ENCODE results near the gene AMZ2.
"Not testable (repeated sequence)": the region's sequence is repeated elsewhere in the genome, so short reads cannot be mapped to it uniquely, and the experiment has no call there.

AMZ2 gene

DNA sequence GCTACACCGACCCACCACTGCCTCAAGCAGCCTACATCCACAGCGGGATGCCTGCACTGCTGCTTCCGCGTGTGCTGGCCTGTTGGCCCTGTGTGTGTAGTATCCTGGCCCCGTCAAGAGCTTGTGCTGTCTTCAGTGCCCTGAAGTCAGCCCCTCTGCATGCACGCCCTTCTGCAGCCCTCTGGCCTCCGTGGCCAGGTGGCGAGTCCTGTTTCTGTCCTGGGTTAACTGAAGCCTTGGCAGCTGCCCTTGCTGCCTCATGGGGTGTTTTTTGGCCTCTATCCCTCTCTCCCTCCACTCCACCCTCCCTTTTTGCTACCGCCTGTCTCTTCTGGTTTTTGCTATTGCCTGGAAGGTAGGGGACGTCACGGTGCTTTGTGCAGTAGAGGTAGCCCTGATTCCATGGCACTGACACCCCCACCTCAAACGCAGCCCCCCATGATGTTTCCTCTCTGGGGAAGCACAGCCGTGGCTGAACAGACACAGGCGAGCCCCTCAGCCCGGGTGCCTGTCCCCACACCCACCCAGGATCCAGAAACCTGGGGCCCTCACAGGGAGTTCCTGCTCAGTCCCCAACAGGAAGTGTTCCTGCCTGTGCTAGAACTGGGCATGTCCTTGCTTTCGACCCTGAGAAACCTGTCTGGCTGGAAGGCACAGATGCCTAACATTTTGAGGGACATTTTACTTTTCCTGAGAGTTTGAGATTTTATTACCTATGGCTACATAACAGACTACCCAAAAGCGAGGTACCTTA lies 18.8 kb upstream of the AMZ2 start:
- no peaks in the 10 kb centered on the region for H3K36me3 ChIP-seq (replicated peaks)
- no peaks in the 10 kb centered on the region for H3K27me3 ChIP-seq (replicated peaks)
- H3K4me3 ChIP-seq (ENCODE audit: low read depth, low read length) = no peak overlapping the region
- TF ChIP-seq, protein P1, sequence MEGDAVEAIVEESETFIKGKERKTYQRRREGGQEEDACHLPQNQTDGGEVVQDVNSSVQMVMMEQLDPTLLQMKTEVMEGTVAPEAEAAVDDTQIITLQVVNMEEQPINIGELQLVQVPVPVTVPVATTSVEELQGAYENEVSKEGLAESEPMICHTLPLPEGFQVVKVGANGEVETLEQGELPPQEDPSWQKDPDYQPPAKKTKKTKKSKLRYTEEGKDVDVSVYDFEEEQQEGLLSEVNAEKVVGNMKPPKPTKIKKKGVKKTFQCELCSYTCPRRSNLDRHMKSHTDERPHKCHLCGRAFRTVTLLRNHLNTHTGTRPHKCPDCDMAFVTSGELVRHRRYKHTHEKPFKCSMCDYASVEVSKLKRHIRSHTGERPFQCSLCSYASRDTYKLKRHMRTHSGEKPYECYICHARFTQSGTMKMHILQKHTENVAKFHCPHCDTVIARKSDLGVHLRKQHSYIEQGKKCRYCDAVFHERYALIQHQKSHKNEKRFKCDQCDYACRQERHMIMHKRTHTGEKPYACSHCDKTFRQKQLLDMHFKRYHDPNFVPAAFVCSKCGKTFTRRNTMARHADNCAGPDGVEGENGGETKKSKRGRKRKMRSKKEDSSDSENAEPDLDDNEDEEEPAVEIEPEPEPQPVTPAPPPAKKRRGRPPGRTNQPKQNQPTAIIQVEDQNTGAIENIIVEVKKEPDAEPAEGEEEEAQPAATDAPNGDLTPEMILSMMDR (IDR thresholded peaks at IDR 0.05; ENCODE audit: low read depth, low read length, missing control alignments) = no peak
- no peak for DNase-seq
- in situ Hi-C loops (cut with HindIII; ENCODE audit: low pct_ligation_motif_present, low sequenced_read_pairs) = no loop called here
- H3K27ac ChIP-seq = no peak overlapping the region

DNA sequence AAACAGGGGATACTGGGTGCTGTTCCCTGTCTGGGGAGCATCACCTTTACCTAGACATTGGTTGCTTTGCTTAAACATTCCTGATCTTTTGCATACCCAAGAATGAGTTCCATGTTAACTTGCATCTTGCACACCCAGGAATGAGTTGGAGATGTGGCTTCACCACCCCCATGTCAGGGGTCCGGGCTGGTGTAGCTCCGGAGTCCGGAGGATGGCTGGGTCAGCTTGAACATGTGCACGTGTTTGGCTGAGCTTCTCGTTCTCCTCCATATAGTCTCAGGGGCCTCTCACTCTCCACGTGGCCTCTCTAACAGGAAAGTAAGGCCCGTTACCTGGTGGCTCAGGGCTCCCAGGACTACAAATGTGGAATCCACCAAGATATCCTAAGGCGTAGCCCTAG lies 18.2 kb upstream of the AMZ2 start:
- TF ChIP-seq, protein P1 (IDR thresholded peaks at IDR 0.05; ENCODE audit: low read depth, low read length, missing control alignments) = no peak
- H3K27ac ChIP-seq = no peak overlapping the region
- in situ Hi-C loops (cut with HindIII; ENCODE audit: low pct_ligation_motif_present, low sequenced_read_pairs) = no loop called here
- H3K4me3 ChIP-seq (ENCODE audit: low read depth, low read length) = no peak overlapping the region
- no peaks in the 10 kb centered on the region for H3K27me3 ChIP-seq (replicated peaks)
- no peaks in the 10 kb centered on the region for H3K36me3 ChIP-seq (replicated peaks)
- no peak for DNase-seq

DNA sequence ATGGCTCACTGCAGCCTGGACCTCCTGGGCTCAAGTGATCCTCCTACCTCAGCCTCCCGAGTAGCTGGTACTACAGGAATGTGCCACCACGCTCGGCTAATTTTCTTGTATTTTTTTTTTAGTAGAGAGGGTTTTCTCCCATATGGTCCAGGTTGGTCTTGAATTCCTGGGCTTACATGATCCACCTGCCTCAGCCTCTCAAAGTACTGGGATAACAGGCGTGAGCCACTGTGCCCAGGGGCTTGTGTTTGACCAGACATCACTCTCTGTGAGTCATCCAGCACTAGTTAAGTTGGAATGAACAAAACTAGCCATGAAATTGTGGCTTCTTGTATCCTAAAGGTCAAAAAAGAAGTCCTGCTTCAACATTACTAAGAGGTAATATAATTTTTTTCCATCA lies 16.7 kb upstream of the AMZ2 start:
- H3K36me3 ChIP-seq (replicated peaks); in situ Hi-C loops (cut with HindIII; ENCODE audit: low pct_ligation_motif_present, low sequenced_read_pairs); H3K27me3 ChIP-seq (replicated peaks); DNase-seq; H3K4me3 ChIP-seq (ENCODE audit: low read depth, low read length); H3K27ac ChIP-seq: not testable (repeated sequence)

DNA sequence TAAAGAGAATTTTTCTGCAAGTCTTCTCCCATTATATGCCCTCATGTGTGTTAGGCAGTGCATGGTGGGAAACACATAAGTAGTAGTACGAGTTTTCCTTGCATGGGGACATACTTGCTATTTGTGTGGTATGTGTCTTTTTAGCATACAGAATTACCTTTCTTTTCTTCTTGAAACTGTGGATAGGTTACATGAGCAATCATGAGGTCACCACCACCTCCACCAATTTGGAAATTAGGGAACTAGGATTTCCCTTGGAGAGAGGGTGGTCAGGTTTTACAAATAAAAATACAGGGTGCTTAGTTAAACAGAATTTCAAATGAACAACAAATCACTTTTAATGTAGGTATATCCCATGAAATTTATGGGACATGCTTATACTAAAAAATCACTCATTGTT lies 16.3 kb upstream of the AMZ2 start:
- DNase-seq = no peak
- TF ChIP-seq, protein P1 (IDR thresholded peaks at IDR 0.05; ENCODE audit: low read depth, low read length, missing control alignments) = no peak
- no peak overlapping the region for H3K27ac ChIP-seq
- no peaks in the 10 kb centered on the region for H3K27me3 ChIP-seq (replicated peaks)
- H3K4me3 ChIP-seq (ENCODE audit: low read depth, low read length) = no peak overlapping the region
- no peaks in the 10 kb centered on the region for H3K36me3 ChIP-seq (replicated peaks)
- in situ Hi-C loops (cut with HindIII; ENCODE audit: low pct_ligation_motif_present, low sequenced_read_pairs) = no loop called here

DNA sequence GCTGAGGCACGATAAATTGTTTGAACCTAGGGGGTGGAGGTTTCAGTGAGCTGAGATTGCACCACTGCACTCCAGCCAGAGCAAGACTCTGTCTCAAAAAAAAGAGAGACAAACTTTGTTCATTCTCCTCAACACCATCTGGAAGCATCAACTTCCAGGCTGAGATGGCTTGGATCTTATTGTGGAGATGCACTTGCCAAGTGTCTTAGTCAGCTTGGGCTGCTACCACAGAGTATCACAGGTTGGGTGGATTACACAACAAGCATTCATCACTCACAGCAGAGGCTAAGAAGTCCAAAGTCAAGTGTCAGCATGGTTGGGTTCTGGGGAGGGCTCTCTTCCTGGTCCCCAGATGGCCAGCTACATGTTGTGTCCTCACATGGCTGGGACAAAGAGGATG lies 15.1 kb upstream of the AMZ2 start:
- H3K27ac ChIP-seq; in situ Hi-C loops (cut with HindIII; ENCODE audit: low pct_ligation_motif_present, low sequenced_read_pairs); H3K27me3 ChIP-seq (replicated peaks); H3K36me3 ChIP-seq (replicated peaks); H3K4me3 ChIP-seq (ENCODE audit: low read depth, low read length): not testable (repeated sequence)
- peak; percentile 21 for DNase-seq

DNA sequence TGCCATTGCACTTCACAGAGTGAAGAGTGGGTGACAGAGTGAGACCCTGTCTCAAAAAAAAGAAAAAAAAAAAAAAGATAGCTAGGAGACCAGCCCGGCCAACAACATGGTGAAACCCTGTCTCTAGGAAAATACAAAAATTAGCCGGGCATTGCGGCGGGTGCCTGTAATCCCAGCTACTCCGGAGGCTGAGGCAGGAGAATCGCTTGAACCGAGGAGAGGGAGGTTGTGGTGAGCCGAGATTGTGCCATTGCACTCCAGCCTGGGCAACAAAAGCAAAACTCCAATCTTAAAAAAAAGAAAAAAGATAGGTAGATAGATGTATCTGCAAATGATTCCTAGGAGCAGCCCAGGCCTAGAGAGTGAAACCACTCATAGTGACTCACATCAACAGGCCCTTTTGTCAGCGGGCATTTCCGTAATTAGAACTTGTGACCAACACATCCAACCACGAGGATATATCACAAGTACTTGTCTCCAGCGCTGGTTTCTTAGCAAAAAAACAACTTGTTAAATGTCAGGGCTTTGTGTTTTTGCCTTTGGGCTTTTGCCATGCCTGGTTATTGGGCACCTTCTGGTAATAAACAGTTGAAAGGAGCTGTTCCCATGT lies 13.0 kb upstream of the AMZ2 start:
- H3K36me3 ChIP-seq (replicated peaks); H3K27me3 ChIP-seq (replicated peaks); H3K4me3 ChIP-seq (ENCODE audit: low read depth, low read length); in situ Hi-C loops (cut with HindIII; ENCODE audit: low pct_ligation_motif_present, low sequenced_read_pairs): not testable (repeated sequence)
- DNase-seq = peak; percentile 89
- peak overlapping the region; percentile 72 for H3K27ac ChIP-seq

DNA sequence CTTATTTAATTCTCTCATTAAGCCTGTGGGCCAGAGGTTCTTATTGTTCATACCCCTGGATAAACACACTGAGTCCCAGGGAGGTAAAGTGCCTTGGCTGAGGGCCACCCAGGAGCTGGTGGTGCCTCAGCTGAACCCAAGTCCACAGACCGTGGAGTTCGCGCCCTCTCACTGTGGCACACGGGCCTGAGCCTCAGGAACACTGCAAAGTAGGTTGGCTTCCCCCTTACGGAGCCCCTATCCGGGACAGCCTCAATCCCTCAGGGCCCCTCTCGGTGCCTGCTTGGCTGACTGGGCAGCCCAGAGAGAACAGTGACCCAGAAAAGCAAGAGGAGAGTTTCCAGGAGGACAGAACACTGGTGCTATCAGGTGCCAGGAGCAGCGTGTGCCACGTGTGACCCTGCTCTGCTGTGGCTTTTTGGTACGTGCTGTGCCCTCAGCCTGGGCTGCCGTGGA lies 12.5 kb upstream of the AMZ2 start:
- in situ Hi-C loops (cut with HindIII; ENCODE audit: low pct_ligation_motif_present, low sequenced_read_pairs); H3K4me3 ChIP-seq (ENCODE audit: low read depth, low read length); DNase-seq; H3K27me3 ChIP-seq (replicated peaks); H3K36me3 ChIP-seq (replicated peaks): not testable (repeated sequence)
- H3K27ac ChIP-seq = peak overlapping the region; percentile 72

DNA sequence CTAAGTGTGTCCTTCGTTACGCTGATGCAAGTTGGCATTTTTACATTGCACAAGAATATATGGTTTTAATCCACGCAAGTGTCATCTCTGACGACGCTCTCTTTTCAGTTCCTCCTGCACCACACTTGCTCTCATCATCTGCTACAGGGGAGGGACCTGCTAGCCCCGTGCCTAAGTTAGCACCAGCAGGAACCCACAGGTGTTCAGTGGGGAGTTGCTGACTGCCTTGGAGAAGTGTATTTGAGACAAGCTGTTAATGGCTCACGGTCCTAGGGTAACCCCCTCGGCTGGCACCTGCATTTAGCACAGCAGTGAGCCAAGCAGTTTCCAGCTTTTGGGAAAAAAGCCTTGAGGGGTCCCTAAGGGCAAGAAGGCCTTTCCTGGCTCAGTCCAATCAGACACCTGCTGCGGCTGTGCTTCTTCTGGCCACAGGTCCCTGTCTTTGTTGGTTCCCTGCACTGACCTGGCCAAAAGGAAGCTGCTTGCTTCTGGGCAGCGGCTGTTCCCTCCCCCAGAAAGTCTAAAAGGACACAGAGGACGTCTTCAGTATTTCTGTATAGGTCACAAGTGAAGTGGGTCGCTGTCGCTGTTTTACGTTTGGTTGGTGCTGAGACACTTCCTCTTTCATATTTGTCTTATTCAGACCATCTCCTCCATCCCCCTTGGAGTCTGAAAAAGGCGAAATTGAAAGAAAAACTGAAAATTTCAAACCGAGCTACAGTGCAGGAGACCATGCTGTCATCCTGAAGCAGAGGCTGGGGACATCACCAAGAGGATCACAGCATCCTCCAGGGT lies 10.3 kb upstream of the AMZ2 start:
- H3K4me3 ChIP-seq (ENCODE audit: low read depth, low read length); H3K27ac ChIP-seq; H3K36me3 ChIP-seq (replicated peaks); in situ Hi-C loops (cut with HindIII; ENCODE audit: low pct_ligation_motif_present, low sequenced_read_pairs); DNase-seq; H3K27me3 ChIP-seq (replicated peaks): not testable (repeated sequence)

All from brain microvascular endothelial cell (primary cell).